Mucosa of descending colon (tissue), 3 donors: ENCODE results near the gene MEOX1. TPM values are rescaled to one million over a fixed set of nuclear protein-coding genes. Genes with fewer than 3 reads are reported as not detected.

Experiments used
- ATAC-seq: fragments of 200-7000 bp; cut with Tn5 transposase; one replicate; pipeline ENCODE4 v1.9.1; 2020; ENCODE audit warnings: mild to moderate bottlenecking, moderate library complexity
- DNase-seq, 3 donors: peaks; one replicate each; pipeline ENCODE4 v3.0.0-alpha.2; 2020
- H3K36me3 ChIP-seq: fragments of 200-600 bp; one replicate; pipeline ENCODE4 v1.8.0; 2021; ENCODE audit warnings: low read depth, mild to moderate bottlenecking
- H3K4me1 ChIP-seq: fragments of 200-600 bp; one replicate; pipeline ENCODE4 v1.8.0; 2021; ENCODE audit warnings: low read depth, mild to moderate bottlenecking
- H3K4me3 ChIP-seq: fragments of 200-600 bp; one replicate; pipeline ENCODE4 v1.8.0; 2021; ENCODE audit warnings: mild to moderate bottlenecking
- H3K9me3 ChIP-seq: fragments of 200-600 bp; one replicate; pipeline ENCODE4 v1.8.0; 2021; ENCODE audit warnings: mild to moderate bottlenecking
- CTCF ChIP-seq: fragments of 200-600 bp; IDR thresholded peaks from one replicate; pipeline ENCODE4 v1.8.0; 2022; ENCODE audit warnings: antibody characterized with exemption, mild to moderate bottlenecking
- intact Hi-C, 2 donors: fragments of 100-400 bp; cut with DNase I in 1 of 2; cut with micrococcal nuclease in 1 of 2; formaldehyde crosslinking; loops; one replicate each; pipeline versions ENCODE4 v1.11.0 to v1.11.1; 2022; cut with DNase I, micrococcal nuclease
- total RNA-seq, 3 donors: library from RNA; stranded (reverse); fragmentation: NEBNext Ultra II Directional in 2 of 3; extraction: Animal tissue kit (Norgen Biotek cat#: 25700) in 2 of 3; gene quantifications; one replicate each; pipeline versions ENCODE4 v1.2.1 to v1.2.4, GENCODE V29; 2021 to 2023
- donor health status: DM: no; HTN: no; CAD: no; lungs with moderate emphysema.
- donor health status: DM: no; HTN: no; CAD: no.
- donor health status: DM: no; HTN: yes; CAD: no.

Gene MEOX1
- total RNA-seq, 3 donors from 2014 or later, result 1.4 to 3.5 (median 1.4) TPM

DNA sequence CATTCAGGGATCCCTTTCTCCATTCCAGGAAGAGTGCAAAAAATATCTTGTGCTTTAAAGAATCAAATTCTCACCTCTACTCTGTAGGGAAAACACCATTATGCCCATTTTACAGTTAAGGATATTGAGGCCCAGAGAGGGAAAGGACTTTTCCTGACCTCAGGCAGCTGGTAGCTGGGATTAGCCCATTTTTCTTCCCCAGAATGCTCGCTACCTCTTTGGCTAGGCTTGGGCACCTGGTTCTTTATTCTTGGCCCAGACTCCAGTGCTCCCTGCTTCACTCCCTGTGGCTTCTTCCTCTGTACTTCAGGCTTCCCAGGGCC, 45.7 kb downstream of the MEOX1 start:
- no peak overlapping the region for H3K4me3 ChIP-seq
- no peaks in the 10 kb centered on the region for H3K36me3 ChIP-seq
- intact Hi-C loops, result no loop called here
- DNase-seq, result no peak
- no peaks in the 10 kb centered on the region for H3K4me1 ChIP-seq
- no peak for TF ChIP-seq CTCF
- ATAC-seq, result no peak
- no peaks in the 10 kb centered on the region for H3K9me3 ChIP-seq

DNA sequence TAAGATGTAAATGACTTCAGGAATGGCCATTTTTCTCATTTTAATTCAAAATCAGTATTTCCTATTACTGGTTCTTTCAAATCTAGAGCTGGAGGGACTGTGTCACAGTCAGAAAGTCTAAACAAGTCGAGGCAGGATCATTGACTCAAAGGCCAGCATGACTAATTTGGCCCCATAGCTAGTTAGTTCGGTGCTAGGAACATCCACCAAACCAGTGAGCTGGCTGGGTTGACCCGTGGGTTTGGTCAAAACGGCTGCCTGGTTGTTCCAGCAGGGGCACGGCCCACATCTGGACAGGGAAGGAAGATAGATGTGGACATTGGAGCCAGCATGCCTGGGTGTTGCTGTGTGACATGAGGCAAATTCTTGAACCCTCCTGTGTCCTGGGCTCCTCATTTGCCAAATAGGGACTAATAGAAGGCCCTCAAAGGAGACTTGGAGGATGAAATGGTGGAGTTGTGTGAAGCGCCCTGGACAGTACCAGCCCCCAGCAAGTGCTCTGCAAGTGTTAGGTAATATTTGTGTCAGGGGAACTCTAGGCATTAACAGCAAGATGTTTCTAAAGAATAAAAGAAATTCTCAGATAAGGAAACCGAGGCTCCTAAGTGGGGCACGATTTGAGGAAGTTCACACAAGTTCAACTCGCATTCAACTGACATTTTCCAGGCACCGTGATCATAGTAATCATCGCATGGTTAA, 46.2 kb downstream of the MEOX1 start:
- DNase-seq (no peak), ATAC-seq (no peak)
- Histone ChIP-seq H3K4me3 (no peak overlapping the region), H3K4me1 (no peaks in the 10 kb centered on the region), H3K36me3 (no peaks in the 10 kb centered on the region), H3K9me3 (no peaks in the 10 kb centered on the region)
- TF ChIP-seq CTCF, result no peak
- intact Hi-C loops, result no loop called here

- Histone ChIP-seq H3K36me3 (no peaks in the 10 kb centered on the region), H3K4me3 (no peak overlapping the region), H3K9me3 (no peaks in the 10 kb centered on the region), H3K4me1 (no peaks in the 10 kb centered on the region)
- intact Hi-C loops, result no loop called here
- TF ChIP-seq CTCF, result no peak
- ATAC-seq (no peak), DNase-seq (no peak)
These were observed 47.2 kb downstream of the MEOX1 start for GRCh38 chr17:43614561-43614960.

- TF ChIP-seq CTCF, result no peak
- no peak for DNase-seq
- no peaks in the 10 kb centered on the region for H3K9me3 ChIP-seq
- ATAC-seq, result no peak
- intact Hi-C loops, result no loop called here
- H3K4me1 ChIP-seq, result no peaks in the 10 kb centered on the region
- H3K36me3 ChIP-seq, result no peaks in the 10 kb centered on the region
- no peak overlapping the region for H3K4me3 ChIP-seq
These were observed 47.8 kb downstream of the MEOX1 start for GRCh38 chr17:43613917-43614316.

DNA sequence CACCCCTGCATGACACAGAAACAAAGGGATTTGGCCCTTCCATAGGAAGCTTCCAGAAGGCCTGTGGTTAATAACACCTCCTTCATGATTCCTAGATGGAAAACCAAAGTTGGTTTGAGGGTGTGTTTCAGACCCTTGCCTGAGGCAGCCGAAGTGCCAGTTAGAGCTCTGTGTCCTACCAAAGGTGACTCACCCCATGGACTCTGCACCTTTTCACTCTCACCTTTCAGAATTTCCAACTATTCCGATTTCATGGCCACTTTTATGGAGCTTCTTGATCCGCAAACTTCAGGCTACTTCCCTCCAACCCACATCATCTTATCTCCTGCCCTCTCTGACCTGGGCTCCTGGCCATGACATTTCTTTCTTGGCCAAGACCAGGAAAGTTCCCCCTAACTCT, 49.2 kb downstream of the MEOX1 start:
- Histone ChIP-seq H3K4me1 (no peaks in the 10 kb centered on the region), H3K36me3 (no peaks in the 10 kb centered on the region), H3K4me3 (no peak overlapping the region), H3K9me3 (no peaks in the 10 kb centered on the region)
- TF ChIP-seq CTCF, result no peak
- DNase-seq (no peak), ATAC-seq (no peak)
- intact Hi-C loops, result no loop called here
